ENCODE results near the gene KLC1.

DNA sequence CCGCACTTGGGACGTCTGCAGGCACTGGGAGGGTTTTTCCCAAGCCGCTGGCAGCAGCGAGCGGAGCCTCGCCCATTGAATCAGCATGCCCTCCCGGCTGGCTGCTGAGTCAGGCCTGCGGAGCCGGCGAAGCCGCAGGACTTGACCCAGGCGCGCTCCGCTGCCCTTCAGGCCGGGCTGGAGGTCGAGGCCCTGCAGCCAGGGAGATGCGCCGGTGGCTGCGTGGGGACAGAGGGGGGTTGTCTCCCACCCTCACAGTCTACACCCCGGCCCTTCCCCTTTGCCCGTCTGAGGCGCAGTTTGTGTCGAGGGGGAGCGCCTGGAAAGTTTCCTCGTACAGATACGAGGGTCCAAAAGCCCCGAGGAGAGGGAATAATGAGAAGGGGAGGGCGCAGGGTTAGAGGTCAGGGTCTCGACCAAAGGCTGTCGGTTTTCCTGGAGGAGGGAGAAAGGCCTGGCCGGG is 759 bp upstream of the KLC1 start:
- peak; percentile 24 to 73 (median 71) for TF ChIP-seq POLR2A (IDR thresholded peaks at IDR 0.05)
- TF ChIP-seq, protein P1, sequence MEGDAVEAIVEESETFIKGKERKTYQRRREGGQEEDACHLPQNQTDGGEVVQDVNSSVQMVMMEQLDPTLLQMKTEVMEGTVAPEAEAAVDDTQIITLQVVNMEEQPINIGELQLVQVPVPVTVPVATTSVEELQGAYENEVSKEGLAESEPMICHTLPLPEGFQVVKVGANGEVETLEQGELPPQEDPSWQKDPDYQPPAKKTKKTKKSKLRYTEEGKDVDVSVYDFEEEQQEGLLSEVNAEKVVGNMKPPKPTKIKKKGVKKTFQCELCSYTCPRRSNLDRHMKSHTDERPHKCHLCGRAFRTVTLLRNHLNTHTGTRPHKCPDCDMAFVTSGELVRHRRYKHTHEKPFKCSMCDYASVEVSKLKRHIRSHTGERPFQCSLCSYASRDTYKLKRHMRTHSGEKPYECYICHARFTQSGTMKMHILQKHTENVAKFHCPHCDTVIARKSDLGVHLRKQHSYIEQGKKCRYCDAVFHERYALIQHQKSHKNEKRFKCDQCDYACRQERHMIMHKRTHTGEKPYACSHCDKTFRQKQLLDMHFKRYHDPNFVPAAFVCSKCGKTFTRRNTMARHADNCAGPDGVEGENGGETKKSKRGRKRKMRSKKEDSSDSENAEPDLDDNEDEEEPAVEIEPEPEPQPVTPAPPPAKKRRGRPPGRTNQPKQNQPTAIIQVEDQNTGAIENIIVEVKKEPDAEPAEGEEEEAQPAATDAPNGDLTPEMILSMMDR (IDR thresholded peaks at IDR 0.05): no peak
